ENCODE results near the gene SVBP. TPM values are rescaled to one million over a fixed set of nuclear protein-coding genes. Genes with fewer than 3 reads are reported as not detected.

Gene SVBP
- total RNA-seq, 4 donors from 2014 or later, result 18.6 to 76.0 (median 44.9) TPM

DNA sequence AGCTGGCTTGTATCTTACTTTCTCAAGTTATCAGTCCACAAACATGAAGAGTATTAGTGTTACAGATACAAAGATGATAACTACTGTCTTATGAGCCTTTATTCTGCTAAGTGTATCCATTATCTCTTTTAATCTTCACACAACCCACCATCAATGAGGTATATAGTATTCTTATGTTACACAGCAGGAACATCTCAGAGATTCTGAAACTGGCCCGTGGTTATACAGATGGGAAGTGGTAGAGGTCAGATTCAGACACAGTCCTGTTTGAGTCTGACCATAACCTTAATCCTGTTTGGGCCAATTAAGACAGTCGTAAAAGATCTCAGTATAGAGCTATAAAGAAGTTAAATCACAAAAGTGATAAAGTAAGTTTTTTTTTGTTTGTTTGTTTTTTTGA lies 37.5 kb downstream of the SVBP start:
- H3K4me1 ChIP-seq, result peaks cover 0 to 5% (median 1%) of the 10 kb centered on the region in 4 donors
- H3K4me3 ChIP-seq, result no peak overlapping the region
- H3K36me3 ChIP-seq, result peaks cover 0 to 65% (median 16%) of the 10 kb centered on the region in 3 donors
- H3K27me3 ChIP-seq, result no peaks in the 10 kb centered on the region
- WGBS, 2 donors, result 74 to 78% methylated on average over 2 of the region's 2 CpGs
- H3K9me3 ChIP-seq, result no peaks in the 10 kb centered on the region
- no peak overlapping the region for H3K27ac ChIP-seq
- TF ChIP-seq EP300 (IDR thresholded peaks at IDR 0.05), result no peak
- TF ChIP-seq POLR2A (IDR thresholded peaks at IDR 0.05), result no peak
- TF ChIP-seq, protein P1, sequence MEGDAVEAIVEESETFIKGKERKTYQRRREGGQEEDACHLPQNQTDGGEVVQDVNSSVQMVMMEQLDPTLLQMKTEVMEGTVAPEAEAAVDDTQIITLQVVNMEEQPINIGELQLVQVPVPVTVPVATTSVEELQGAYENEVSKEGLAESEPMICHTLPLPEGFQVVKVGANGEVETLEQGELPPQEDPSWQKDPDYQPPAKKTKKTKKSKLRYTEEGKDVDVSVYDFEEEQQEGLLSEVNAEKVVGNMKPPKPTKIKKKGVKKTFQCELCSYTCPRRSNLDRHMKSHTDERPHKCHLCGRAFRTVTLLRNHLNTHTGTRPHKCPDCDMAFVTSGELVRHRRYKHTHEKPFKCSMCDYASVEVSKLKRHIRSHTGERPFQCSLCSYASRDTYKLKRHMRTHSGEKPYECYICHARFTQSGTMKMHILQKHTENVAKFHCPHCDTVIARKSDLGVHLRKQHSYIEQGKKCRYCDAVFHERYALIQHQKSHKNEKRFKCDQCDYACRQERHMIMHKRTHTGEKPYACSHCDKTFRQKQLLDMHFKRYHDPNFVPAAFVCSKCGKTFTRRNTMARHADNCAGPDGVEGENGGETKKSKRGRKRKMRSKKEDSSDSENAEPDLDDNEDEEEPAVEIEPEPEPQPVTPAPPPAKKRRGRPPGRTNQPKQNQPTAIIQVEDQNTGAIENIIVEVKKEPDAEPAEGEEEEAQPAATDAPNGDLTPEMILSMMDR (IDR thresholded peaks at IDR 0.05), result no peak
- DNase-seq (ENCODE audit: low spot score in 2 of 2), result no peak

DNA sequence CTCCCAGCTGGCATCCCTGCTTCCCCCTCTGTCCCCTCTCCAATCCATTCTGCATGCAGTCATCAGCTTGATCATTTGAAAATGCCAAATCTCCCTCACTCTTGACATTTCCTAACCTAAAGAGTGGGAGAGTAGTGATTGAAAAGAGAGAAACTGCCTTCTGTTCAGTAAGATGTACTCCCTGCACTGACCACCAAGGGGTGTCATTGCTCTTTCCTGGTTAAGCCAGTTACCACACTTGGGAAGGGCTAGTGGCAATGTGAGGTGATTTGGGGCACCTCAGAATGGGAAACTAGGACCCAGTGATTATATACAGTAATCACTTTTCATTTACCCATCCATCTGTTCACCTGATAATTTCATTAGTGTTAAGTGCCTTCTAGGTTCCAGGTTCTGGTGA lies 39.3 kb downstream of the SVBP start:
- DNase-seq (ENCODE audit: low spot score in 2 of 2), result peak in 1 of 2 donors; percentile 53
- no peak for TF ChIP-seq POLR2A (IDR thresholded peaks at IDR 0.05)
- no peak for TF ChIP-seq EP300 (IDR thresholded peaks at IDR 0.05)
- TF ChIP-seq, protein P1 (IDR thresholded peaks at IDR 0.05), result peak; percentile 26 to 72 (median 61)
- H3K9me3 ChIP-seq, result no peaks in the 10 kb centered on the region
- peaks cover 0 to 79% (median 16%) of the 10 kb centered on the region in 3 donors for H3K36me3 ChIP-seq
- no peak overlapping the region for H3K27ac ChIP-seq
- H3K4me3 ChIP-seq, result no peak overlapping the region
- H3K27me3 ChIP-seq, result no peaks in the 10 kb centered on the region
- peaks cover 0 to 3% (median 0%) of the 10 kb centered on the region in 4 donors for H3K4me1 ChIP-seq

DNA sequence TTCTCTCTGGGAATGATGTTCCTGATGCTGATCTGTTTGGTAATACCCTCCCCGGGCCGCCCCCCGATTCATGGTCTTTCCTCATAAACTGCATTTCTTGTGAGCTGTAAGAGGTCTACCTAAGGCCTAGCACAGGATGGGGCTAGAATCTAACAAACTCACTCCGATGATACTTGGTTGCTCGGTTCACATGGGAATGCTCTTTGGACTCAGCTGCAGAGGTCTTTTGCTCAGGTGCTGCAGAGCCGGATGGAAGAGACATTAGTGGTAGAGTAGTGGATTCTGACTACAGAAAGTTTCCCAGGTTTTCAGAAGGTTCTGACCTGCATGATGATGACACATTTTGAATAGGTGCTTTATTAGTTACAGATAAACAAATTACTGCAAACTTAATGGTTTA lies 40.7 kb downstream of the SVBP start:
- H3K36me3 ChIP-seq, result peaks cover 0 to 71% (median 16%) of the 10 kb centered on the region in 3 donors
- DNase-seq (ENCODE audit: low spot score in 2 of 2), result no peak

DNA sequence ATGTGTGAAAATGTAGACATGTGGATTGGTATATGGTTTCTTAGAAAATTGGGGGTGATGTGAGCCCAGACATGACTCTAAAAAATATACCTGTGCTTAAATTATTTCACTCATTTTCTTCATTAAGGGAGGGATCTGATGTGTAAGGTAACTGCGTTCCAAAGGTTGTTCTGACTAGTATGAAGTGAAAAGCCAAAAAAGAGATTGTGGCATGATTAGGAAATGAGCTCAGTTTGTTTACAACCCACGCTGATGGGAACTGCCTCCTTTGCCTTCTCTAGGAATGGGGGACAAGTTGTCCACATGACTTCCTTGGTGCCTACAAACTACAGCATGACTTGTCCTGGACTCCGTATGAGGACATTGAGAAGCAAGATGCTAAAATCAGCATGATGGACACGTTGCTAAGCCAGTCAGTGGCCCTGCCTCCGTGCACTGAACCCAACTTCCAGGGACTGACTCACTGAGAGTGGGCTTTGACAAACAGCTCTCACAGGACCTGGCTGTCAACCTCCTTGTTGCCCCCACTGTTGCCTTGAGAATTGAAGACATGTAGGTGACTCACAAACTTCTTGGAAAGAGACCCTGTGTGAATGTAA lies 42.2 kb downstream of the SVBP start:
- Histone ChIP-seq H3K27me3 (no peaks in the 10 kb centered on the region), H3K27ac (no peak overlapping the region), H3K4me1 (peaks cover 0 to 14% (median 0%) of the 10 kb centered on the region in 4 donors), H3K4me3 (no peak overlapping the region), H3K36me3 (peaks cover 0 to 56% (median 16%) of the 10 kb centered on the region in 3 donors), H3K9me3 (no peaks in the 10 kb centered on the region)
- TF ChIP-seq, protein P1 (IDR thresholded peaks at IDR 0.05), result no peak
- TF ChIP-seq POLR2A (IDR thresholded peaks at IDR 0.05), result no peak
- TF ChIP-seq EP300 (IDR thresholded peaks at IDR 0.05), result no peak
- 74 to 83% methylated on average over 5 of the region's 5 CpGs for WGBS, 2 donors
- DNase-seq (ENCODE audit: low spot score in 2 of 2), result no peak

More for the DNA sequence above, 40.7 kb downstream of the SVBP start:
- Histone ChIP-seq H3K4me1 (peaks cover 0 to 3% (median 0%) of the 10 kb centered on the region in 4 donors), H3K9me3 (no peaks in the 10 kb centered on the region), H3K4me3 (no peak overlapping the region), H3K27me3 (no peaks in the 10 kb centered on the region), H3K27ac (no peak overlapping the region)
- 95 to 99% methylated on average over 6 of the region's 6 CpGs for WGBS, 2 donors
- TF ChIP-seq, protein P1 (IDR thresholded peaks at IDR 0.05), result no peak
- TF ChIP-seq EP300 (IDR thresholded peaks at IDR 0.05) (no peak), POLR2A (IDR thresholded peaks at IDR 0.05) (no peak)

DNA sequence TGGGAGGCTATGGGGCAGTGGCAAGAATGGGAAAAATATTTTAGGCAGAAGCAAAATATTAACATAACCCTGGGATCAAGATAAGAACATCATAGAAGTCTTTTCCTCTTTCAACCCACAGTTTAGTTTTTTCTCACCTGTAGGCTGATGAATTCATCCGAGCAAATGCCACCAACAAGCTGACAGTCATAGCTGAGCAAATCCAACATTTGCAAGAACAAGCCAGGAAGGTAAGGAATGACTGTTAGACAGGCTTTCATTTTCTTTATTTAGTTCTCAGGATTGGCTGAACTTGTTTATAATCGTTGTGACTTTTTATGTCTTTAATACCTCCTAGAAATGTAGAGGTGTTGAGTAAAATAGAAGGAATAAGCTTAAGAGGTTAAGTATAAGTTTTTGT lies 43.8 kb downstream of the SVBP start:
- H3K4me3 ChIP-seq, result no peak overlapping the region
- WGBS, 2 donors, result 43 to 47% methylated on average over 2 of the region's 2 CpGs
- H3K36me3 ChIP-seq, result peaks cover 0 to 45% (median 16%) of the 10 kb centered on the region in 3 donors
- H3K27ac ChIP-seq, result no peak overlapping the region
- no peak for TF ChIP-seq EP300 (IDR thresholded peaks at IDR 0.05)
- DNase-seq (ENCODE audit: low spot score in 2 of 2), result no peak
- H3K4me1 ChIP-seq, result peaks cover 0 to 30% (median 2%) of the 10 kb centered on the region in 4 donors
- H3K27me3 ChIP-seq, result no peaks in the 10 kb centered on the region
- H3K9me3 ChIP-seq, result no peaks in the 10 kb centered on the region
